UCSD-AML1 (cell line): ENCODE measurements around the gene LRRFIP2.
A peak's percentile ranks its signal among the peaks of the same experiment; 100 is the strongest.
"Not testable (repeated sequence)": the region's sequence is repeated elsewhere in the genome, so short reads cannot be mapped to it uniquely, and the experiment has no call there.

ENCODE experiments used
- DNase-seq: peaks from one replicate; lab custom pipeline; 2025; ENCODE audit not compliant: unreplicated experiment; lab: John Stamatoyannopoulos, UW

LRRFIP2 gene

DNA sequence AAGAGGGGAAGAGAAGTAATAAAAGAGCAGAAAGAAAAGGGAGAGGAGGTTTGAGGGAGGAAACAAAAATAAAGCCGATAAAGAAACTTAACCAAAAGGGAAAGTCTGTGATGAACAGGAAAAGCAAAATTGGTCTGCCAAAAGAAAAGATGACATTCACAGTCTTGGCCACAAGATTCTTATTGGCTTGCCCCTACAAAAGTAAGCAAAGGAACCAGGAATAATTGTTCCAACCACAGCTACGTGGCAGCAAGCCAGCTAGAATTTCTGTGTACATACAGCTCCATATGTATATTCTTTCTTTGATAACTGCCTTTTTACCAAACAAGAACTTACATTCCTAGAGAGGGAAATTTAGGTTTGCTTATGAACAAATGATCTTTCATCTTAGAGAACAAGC is 101.5 kb downstream of the LRRFIP2 start:
- DNase-seq, result peak; percentile 78

DNA sequence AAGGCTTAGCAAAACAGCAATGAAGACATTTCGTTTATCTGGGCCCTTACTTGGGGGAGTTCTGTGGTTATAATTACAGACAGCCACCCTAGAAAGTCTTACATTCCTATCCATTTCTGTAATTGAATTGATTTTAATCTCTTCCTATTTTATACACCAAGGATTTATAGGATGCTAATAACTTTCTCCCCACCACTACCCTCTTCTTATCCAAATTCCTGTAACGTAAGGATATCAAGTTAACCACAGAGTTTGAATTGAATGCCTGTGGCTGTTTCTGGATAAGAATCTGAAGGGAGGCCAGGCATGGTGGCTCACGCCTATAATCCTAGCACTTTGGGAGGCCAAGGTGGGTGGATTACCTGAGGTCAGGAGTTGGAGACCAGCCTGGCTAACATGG is 102.5 kb downstream of the LRRFIP2 start:
- DNase-seq, result no peak

DNA sequence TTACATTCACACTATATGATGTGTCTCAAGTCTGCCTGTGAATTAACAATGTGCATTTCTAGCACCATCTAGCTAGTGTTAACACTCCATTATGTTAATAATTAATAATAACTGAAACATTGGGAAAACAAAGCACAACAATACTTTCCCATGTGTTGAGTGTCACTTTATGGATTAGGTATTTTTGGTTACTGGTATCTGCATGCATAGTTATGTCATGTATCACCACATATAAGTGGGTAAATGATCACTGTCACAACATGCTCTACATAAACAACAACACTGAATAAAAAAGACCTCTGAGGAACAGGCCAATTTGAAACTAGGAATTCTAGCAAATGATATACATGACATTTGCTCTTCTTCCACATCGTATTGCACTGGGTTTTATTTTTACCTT is 106.4 kb downstream of the LRRFIP2 start:
- DNase-seq, result no peak

DNA sequence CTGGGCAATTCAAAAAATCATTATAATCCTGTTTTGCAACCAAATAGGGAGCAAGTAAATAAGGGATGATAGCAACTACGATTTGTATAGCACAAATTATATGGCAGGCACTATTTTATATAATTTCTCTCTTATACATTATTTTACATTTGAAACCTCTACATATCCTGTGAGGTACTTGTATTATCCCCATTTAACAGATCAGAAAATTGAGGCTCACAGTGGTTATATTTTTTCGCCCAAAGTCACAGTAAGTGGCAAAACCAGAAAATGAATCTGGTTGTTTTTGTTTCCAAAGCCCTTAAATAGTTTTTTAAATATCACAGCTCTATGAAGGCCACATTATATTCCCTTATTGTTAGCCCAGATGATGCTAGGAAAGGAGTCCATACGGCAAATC is 106.8 kb downstream of the LRRFIP2 start:
- DNase-seq, result no peak

DNA sequence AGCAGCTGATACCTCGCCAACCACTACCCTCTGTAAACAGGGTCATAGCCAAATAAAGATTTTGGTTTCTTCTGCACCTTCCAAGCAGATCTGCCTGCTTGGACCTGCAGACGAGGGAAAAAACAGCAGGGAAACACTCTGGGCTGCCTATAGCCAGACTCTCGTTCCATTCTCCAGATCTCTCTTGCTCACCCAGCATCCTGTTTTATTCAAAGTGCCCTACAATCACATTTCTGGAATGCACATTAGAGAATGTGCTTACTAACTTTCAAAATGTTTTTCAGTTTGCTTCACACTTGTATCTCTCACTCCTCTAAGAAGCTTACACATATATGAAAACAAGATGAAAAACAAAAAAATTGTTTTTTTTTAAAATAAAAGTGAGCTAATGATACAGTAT is 109.6 kb downstream of the LRRFIP2 start:
- DNase-seq, result no peak

DNA sequence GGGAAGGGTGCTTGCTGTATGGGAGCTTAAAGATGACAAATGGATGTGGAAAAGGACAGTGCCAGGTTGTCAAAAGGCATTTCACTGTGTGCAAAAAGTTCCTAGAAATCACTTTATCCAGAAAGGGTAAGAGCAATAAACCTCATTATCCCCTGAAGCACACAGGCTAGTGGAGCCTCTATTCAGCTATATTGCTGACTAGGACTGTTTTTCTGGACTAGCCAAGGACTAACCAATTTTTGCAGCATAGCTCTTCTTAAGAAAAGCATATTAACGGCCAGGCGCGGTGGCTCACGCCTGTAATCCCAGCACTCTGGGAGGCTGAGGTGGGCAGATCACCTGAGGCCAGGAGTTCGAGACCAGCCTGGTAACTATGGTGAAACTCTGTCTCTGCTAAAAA is 116.3 kb downstream of the LRRFIP2 start:
- DNase-seq, result no peak

DNA sequence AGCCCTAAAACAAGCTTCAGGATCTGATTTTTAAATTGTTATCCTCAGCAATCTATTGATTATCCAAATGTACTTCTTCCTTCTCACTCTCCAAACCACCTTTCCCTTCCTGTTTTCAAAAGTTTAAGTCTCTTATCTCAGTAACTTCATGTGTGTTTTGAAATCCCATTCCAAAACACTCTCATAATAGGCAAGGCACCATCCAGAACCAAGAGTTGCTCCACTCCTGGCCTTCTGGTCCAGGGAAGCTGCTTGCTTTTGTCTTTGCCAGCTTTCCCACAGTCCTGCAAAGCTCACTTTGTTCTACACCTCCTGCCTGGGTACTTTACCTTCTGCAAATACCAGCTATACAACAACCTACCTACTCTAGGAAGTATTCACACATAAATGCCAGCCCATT is 117.6 kb downstream of the LRRFIP2 start:
- no peak for DNase-seq

DNA sequence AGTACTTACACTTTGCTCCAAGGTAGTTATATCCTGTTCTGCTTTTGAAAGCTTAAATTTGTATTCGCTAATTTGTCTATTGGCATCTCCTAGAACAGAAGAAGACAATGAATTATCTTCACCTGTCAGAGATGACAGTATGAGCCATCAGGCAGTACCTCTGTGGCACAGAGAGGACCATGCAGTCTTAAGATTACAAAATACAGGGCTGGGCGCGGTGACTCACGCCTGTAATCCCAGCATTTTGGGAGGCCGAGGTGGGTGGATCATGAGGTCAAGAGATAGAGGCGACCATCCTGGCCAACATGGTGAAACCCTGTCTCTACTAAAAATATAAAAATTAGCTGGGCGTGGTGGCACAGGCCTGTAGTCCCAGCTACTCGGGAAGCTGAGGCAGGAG is 119.3 kb downstream of the LRRFIP2 start:
- DNase-seq, result not testable (repeated sequence)

DNA sequence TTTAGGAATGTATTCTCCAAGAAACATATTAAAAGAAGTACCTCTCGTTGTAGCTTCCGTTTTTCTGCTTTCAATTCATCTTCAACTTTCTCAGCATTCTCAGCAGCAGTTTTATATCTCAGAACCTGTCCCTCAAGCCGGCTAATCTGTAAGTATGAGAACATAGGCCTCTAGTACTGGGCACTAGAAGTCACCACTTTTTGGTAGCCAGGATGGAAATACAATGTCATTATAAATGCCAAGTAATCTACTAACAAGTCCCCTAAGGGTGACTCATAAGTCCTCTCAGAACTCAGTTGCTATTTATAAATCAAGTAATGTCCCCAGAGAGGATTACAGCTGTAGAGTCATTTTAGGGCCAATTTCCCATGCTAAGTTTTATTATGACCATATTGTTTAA is 120.0 kb downstream of the LRRFIP2 start:
- no peak for DNase-seq

DNA sequence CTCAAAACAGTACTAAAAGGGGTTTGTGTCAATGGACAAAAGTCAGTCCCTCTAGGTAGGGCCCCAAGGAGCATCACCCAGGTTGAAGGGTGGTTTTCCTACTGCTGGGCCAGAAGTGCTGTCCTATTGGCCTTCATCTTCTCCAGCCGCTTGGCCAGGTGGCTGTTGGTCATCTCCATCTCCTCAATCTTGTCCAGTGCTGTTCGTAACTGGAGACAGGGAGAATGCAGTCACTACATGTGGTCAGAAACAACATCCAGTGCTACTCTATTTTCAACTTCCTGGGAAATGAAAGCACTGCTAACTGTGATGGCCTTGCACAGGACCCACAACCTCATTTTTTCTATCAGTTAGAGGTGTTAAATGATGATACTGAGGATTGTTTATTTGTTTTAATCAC is 120.6 kb downstream of the LRRFIP2 start:
- no peak for DNase-seq

DNA sequence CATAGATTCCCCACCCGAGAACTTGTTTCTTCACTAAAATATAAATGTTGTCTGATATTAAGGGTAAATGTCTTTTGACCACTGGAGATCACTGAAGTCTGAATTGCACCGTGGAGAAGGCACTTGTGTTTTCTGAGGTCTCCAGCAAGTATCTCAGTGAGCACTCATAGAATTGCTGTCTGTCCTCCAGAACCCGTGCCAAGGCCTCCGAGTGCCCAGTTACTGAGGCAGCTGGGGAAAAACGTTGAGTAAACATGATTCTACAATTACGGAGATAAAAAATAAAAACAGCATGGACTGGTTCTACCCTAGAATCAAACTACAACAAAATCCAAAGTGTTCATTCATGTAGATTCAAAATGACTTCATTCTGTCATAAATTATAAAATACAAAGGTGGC is 121.0 kb downstream of the LRRFIP2 start:
- DNase-seq, result no peak

DNA sequence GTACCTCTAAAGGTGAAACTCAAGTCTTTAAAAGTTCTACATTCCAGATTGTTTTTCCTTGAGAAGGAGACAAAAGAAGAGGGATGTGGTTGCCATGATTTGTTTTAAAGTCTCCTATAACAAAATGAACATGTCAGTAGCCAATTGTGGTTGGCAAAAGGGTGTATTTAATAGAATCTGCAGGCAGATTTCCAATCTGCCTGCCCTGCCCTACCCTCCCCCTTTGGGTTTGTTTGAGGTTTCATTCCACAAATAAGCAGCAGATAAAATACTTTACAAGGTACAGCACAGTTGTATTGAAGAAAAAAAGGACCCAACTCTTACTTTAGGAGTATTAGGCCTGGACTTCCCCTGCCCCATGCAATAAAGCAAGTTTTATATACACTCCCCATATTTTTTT is 121.5 kb downstream of the LRRFIP2 start:
- DNase-seq, result no peak

DNA sequence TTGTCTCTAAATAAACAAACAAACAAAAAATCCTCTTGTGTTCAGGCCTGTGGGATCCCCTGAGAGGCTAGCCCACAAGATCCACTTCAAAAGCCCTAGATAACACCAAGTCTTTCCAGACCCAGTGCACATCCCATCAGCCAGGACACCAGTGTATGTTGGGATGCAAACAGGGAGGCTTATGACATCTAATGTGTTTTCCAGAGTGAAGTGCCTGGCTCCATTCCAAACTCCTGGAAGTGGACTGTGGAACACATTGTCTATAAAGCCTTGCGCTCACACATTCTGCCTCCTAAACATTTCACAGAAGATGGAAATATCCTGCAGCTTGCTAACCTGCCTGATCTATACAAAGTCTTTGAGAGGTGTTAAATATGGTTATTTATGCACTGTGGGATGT is 124.1 kb downstream of the LRRFIP2 start:
- DNase-seq, result no peak

DNA sequence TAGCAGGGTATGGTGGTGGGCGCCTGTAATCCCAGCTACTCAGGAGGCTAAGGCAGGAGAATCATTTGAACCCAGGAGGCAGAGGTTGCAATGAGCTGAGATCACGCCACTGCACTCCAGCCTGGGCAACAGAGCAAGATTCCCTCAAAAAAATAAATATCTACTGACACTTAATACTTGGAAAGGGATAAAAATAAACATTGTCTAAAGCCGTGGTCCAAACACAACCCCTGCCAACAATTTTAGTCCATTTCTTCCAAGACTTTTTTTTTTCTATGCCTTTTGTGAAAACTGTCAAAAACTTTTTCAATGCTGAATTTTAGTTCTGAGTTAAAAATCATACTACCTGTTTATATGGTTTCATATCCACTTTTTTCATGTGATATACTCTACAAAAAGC is 131.7 kb downstream of the LRRFIP2 start:
- DNase-seq, result not testable (repeated sequence)

DNA sequence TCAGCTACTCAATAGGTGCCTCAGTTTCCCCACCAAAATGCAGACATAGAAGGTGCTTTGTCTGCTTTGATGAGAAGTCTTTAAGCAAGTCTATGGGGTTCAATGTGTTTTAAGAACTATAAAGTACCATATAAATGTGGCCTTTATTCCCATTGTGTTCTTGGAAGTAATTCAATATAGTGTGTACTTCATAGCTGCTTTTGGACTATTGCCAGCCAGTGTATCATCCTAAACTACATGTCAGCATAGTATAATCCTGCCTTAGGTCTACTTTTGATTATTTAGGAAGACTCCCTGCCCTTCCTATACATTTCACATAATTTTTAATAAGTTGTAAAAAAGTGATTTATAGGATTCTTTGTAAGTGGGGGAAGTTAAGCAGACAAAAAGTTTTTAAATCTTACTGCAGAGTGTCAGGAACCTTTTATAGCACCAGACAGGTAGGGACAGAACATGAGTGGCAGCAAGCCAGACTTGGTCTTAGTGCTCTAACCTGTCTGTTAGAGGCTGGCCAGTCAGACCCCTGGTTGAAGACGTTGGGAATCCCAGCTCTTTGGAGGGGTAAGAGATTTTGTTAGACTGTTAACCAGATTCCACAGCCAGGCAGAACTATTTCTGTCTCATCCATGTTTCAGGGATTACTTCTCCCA is 132.7 kb downstream of the LRRFIP2 start:
- DNase-seq, result no peak

DNA sequence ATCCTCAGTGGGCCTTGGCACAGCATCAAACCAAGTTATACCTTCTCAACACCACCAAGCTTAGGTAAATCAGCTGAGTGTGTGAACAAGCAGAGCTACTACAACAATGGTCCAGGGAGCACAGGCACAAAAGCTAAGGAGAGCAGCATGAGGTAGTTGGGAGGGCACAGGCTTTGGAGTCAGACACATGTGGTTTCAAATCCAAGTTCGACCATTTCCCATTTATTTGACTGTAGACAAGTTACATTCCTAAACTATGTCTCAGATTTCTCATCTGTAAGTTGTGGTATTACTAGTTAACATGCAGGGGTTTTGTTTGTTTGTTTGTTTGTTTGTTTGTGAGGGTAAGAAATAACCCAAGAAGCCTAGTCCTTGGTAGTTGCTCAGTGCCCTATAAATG is 134.2 kb downstream of the LRRFIP2 start:
- no peak for DNase-seq

DNA sequence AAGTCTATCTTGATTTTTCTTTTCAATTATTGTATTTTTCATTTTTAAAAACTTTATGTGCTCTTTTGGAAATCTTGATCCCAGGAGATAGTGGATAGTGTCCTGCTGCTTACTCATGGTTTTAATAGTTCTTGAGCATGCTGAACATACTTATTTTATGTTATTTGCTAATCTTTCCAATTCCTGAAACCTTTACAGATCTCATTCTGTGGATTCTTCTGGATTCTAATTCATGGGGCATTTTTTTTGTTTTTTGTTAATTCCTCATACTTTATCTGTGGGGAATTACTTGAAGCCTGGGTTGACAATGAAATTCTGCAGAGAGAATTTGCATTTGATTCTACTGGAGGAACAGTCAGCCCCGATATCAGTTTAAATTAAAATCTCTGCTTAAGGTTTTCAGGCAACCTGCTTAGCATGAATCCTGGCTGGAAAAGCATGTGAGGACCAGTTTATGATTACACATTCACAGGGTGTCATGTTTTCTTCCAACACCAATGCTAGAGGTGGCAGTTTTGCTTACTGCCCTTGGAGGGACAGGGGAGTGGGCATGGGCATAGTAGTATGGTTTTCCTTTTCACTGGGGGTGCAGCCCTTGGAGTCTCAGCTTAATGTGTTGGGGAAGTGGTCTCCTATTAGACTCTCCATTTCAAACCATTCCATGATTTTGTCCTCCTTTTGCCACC is 135.1 kb downstream of the LRRFIP2 start:
- no peak for DNase-seq

DNA sequence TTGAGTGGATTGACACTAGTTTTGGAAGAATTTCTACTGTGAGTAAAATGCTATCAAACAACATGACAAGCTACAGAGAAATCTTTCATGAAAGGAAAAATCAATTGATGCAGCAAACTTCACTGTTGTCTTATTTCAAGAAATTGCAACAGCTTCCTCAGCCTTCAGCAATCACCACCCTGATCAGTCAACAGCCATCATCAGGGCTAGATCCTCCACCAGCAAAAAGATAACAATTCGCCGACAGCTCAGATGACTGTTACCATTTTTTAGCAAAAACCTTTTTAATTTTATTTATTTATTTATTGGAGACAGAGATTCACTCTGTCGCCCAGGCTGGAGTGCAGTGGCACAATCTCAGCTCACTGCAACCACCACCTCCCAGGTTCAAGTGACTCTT is 137.0 kb downstream of the LRRFIP2 start:
- DNase-seq, result no peak

DNA sequence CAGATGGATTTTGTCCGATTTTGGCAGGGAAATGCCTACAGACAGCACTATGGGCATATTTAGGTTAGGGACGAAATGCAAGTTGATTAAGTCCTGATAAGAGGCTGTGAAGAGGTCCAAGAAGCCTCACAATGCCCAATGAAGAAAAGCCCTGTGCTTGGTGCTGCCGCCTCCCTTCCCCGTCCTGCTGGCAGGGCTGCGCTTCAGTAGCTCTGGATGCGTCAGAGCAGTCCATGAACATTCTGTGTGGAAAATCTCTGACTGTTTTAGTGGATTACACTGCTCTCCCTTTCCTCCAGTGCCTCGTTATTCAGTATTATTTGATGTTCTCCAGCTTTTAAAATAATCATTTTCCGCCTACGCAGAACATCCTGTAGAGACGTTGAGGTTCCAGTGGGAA is 141.4 kb downstream of the LRRFIP2 start:
- no peak for DNase-seq

DNA sequence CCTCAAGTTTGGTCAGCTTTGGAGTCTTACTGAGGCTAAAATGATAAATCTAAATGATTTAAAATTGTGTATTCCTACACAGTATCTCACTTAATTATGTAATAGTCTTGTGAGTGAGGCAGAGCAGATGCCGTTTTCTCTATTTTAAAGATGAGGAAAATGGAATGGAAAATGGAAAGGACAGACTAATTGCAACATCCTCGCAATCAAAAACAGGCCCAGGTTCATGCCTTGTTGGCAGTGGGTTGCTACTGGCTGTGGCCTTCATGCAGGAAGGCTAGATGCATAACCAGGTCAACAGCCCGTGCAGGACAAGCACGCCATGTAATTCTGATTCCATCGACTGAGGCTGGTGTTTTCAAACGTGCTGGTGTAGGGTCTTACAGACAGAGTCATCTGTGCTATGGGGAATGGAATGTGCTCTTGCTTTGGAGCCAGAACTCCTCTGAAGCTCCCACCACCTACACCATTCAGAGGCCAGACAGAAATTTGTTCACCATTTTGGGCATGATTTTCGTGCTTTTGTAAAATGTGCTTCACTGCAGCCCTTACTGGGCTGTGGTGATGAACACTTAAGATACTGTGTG is 143.2 kb downstream of the LRRFIP2 start:
- DNase-seq, result no peak

DNA sequence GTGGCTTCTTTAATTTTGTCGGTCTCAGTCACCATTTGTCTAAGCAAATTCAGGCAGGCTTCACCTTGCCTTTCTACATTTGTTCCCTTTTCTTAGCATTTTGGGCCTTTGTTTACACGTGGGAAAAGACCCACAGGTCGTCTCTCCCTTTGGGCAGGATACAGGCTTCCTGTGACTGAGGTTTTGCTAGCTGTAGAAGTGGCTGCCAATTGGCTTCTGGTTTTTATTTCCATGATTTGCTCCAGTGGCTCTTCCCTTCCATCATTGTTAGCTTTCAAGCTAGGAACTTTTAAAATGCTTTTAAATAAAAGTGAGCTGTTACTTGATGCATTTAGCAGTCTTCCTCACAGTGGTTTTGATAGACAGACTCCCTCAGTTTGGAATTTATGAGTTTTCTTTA is 143.8 kb downstream of the LRRFIP2 start:
- DNase-seq, result no peak

DNA sequence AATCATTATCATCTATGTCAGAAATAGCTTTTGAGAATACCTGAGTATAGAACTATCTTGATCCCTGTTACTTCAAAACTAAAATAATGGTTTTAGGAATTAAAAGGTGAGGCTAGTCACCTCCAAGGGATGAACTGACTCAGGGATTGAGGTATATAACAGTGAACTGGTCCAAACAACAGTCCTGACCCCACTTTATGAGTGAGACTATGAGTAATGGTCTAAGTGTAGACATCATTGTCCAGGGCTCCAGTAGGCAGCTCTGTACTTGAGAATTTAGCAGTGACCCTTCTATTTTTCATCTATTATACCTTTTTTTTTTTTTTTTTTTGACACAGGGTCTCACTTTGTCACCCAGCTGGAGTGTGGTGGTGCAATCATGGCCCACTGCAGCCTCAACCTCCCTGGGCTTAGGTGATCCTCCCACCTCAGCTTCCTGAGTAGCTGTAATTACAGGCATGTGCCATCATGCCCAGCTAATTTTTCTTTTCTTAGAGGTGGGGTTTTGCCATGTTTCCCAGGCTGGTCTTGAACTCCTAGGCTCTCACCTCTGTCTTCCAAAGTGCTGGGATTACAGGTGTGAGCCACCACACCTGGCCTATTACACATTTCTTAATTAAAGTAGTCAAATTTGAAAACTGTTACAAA is 144.7 kb downstream of the LRRFIP2 start:
- no peak for DNase-seq
